ENCODE measurements around the gene MYH10.

The MYH10 gene

DNA sequence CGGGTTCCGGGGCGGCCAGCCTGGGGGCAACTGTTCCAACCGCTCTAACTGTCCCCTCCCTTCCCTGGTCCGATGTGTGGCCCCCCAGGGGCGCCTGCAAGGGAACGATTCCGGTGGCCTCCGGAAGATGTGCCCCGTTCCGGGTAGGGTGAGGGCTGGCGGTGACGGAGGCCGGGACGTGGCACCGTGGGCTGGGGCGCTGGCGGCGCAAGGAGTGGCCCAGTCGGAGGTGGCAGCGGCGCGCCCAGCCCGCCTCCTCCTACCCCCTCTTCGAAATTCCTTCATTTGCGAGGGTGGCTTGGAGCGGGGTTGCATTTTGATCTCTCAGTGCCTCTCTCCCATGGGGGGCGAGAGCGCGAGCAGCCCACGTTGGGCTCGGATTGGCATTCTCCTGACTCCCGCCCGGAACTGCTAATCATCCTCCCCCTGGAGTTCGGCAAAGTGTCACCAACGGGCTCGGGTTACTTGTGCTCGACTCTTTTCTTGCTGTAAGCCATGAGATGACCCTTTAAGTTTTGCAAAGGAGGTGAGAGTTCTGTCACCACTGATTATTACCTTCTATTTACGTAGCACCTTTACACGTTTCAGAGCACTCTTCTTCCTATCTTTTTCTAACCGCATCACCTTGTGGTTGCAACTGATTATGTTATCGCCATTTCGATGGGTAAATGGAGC lies 194.2 kb downstream of the MYH10 start:
- DNase-seq, result no peak

DNA sequence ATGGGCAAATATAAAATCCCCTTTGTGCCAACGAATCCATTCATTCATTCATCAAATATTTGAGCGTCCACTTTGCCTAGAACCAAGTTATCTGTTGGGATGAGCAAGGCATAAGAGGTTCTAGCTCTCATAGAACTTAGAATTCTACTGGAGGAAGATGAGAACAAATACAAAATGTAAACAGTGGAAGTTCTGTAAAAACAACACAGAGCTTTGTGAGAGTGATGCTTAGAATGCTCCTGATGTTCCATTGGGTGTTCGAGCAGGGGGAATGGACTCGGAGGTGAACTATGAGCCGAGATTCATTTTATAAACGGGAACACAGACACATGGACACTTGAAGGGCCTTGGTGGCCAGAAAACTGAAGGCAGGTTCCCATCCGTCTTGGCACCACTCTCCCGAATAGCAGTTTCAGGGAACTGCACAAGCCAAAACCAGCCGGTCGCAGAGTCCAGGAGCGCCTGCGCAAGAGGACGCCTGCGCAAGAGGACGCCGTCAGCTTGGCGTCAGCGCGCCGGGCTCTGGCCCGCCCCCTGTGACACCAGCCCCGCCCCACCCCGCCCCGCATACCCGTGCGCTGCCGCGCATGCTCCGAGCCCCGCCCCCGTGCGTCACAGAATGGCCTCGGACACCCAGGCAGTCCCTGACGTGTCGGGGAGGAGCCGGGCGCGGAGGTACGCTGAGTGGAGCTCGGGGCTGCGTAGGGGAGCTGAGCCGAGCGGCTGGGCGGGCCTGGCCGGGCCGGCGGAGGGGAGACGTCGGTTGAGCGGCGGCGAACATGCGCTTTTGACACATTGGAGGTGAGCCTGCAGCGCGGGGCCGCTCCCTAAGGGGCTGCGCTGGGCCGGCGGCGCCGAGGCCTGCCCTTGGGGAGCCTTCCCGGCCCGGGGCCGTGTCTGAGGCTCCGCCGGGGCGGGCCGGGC lies 195.0 kb downstream of the MYH10 start, which contains the start of gene NDEL1:
Gene NDEL1, plus strand, starts transcription at position 640 of the 924 bp plus-strand sequence. CDS start 8,388 bp downstream, outside the sequence.
- peak; percentile 41 for DNase-seq

DNA sequence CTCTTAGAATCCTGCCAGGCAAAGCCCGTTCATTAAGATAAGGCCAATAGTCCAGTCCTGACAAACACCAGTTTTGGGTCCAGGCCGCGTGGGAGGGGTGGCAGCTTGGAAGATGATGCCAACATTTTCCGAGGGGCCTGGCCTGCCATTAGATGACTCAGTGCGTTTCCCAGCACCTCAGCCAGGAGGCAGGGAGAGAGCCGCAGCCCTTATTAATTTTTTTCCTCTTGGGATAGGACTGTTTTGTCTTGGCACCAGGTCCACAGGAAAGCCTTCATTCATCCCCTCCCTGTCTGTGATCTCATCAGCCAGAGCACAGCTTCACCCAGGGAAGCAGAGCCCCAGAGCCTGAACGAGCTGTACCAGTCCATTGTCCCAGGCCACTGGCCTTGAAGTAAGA lies 199.6 kb downstream of the MYH10 start:
- DNase-seq, result no peak

DNA sequence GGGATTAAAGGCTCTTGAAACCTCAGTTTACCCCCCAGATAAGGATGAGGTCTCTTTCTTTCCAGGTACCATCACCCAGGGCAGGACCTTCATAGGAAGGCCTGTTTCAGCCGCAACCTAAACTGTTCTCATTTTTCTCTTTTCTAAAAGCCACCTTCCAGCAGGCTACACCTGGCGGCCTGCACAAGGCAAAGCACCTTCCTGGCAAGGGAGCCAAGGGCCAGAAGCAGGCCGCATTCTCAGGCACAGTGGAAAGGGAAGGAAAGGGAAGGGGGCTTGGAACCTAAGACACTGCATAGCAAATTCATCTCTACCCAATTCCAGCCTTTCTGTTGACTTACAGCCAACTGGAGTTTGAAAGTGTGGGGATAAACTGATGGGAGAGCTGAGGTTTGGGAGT lies 203.7 kb downstream of the MYH10 start:
- no peak for DNase-seq

DNA sequence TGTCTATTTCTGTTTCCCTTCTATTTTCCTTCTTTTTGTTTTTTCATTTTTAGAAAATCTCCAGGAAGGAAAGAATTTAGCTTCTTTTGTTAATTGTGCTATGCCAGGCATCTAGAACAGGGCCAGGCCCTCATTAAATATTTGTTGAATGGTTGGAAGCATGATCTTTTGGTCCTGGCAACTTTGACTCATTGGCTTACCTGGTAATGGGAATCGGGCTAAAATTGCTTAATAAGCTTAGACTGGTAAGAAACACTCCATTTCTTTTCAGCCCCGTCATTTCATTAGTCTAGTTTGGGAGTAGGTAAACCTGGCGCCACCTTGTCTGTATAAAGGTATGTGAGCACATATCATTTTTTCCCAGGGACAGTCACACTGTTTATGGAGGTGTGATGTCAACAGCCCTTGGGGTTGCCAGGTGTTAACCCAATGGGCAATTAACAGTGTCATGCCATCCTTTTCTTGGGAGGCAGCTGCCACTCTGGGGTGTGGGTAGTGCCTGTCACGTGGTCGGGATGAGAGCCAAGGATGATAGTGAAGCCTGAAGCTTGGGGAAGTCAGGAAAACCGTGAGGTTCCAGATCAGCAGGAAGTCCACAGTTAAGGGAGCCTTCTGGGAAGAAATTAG lies 204.3 kb downstream of the MYH10 start:
- DNase-seq, result no peak

Data from NCI-H187 treated with DMSO at 0.1 percent for 48 hours (cell line).